PC-3 (cell line): ENCODE measurements around the gene CWF19L1. TPM values are rescaled to one million over a fixed set of nuclear protein-coding genes. Genes with fewer than 3 reads are reported as not detected.

Experiments
- ATAC-seq: fragments of 200-7000 bp; cut with Tn5 transposase; 2 replicates; pipeline ENCODE4 v1.9.1; 2020; ENCODE audit warnings: mild to moderate bottlenecking, moderate library complexity
- BruUV-seq: library from RNA; stranded (reverse); fragments of 400-500 nt; replicated peaks from 2 replicates; lab custom pipeline; 2021; lab: Mats Ljungman, UMichigan
- CTCF ChIA-PET: fragments of 300-600 bp; sonication (Branson Sonifier 250); formaldehyde crosslinking; loops from one replicate; lab custom pipeline; 2022; ENCODE audit warnings: antibody characterized with exemption; lab: Charles Lee
- POLR2A ChIA-PET: fragments of 300-600 bp; sonication (Branson Sonifier 250); formaldehyde crosslinking; loops from one replicate; lab custom pipeline; 2022; ENCODE audit warnings: antibody characterized with exemption; ENCODE audit not compliant: unreplicated experiment; lab: Charles Lee
- DNase-seq: peaks from one replicate; pipeline ENCODE4 v3.0.0-alpha.2; 2015
- H2AFZ ChIP-seq: fragments of 300-600 bp; sonication (generic); 2 replicates; pipeline ENCODE4 v1.6.0; 2016; ENCODE audit warnings: antibody characterized with exemption, low read length
- H3F3A ChIP-seq: fragments of 300-600 bp; sonication (generic); one replicate; pipeline ENCODE4 v1.6.0; 2017; ENCODE audit warnings: antibody characterized with exemption, low read length, control low read depth, mild to moderate bottlenecking; ENCODE audit not compliant: unreplicated experiment
- H3K27ac ChIP-seq: fragments of 300-600 bp; sonication (generic); 2 replicates; pipeline ENCODE4 v1.5.1; 2016; ENCODE audit warnings: mild to moderate bottlenecking, low read length
- H3K27me3 ChIP-seq: fragments of 300-600 bp; sonication (generic); 2 replicates; pipeline ENCODE4 v1.6.1; 2016; ENCODE audit warnings: low read length, mixed read lengths
- H3K36me3 ChIP-seq: fragments of 300-600 bp; sonication (generic); 2 replicates; pipeline ENCODE4 v1.6.1; 2016; ENCODE audit warnings: low read depth, mixed run types, low read length, mixed read lengths
- H3K4me1 ChIP-seq: fragments of 300-600 bp; sonication (generic); 2 replicates; pipeline ENCODE4 v1.5.1; 2016; ENCODE audit warnings: low read length; ENCODE audit not compliant: insufficient read depth
- H3K4me2 ChIP-seq: fragments of 300-600 bp; sonication (generic); 2 replicates; pipeline ENCODE4 v1.6.0; 2016; ENCODE audit warnings: low read length
- H3K4me3 ChIP-seq: fragments of 300-600 bp; sonication (generic); 2 replicates; pipeline ENCODE4 v1.5.1; 2016; ENCODE audit warnings: mild to moderate bottlenecking, low read length, mixed read lengths
- H3K79me2 ChIP-seq: fragments of 300-600 bp; sonication (generic); 2 replicates; pipeline ENCODE4 v1.6.1; 2017; ENCODE audit warnings: low read length, mixed read lengths
- H3K9ac ChIP-seq: fragments of 300-600 bp; sonication (generic); 2 replicates; pipeline ENCODE4 v1.6.0; 2016; ENCODE audit warnings: mild to moderate bottlenecking, low read length
- H3K9me2 ChIP-seq: fragments of 300-600 bp; sonication (generic); replicated peaks from 2 replicates; pipeline ENCODE4 v1.6.1; 2016; ENCODE audit warnings: mixed run types, low read length, mixed read lengths
- H3K9me3 ChIP-seq: fragments of 300-600 bp; sonication (generic); 2 replicates; pipeline ENCODE4 v1.6.1; 2016; ENCODE audit warnings: low read length, mixed read lengths
- H4K20me1 ChIP-seq: fragments of 300-600 bp; sonication (generic); 2 replicates; pipeline ENCODE4 v1.6.1; 2016; ENCODE audit warnings: low read length, mixed read lengths
- CTCF ChIP-seq: fragments of 300-600 bp; sonication (generic); conservative IDR thresholded peaks from 2 replicates; pipeline ENCODE4 v1.5.1; 2017; ENCODE audit warnings: antibody characterized with exemption, low read depth, mild to moderate bottlenecking, low read length
- EZH2 ChIP-seq: fragments of 300-600 bp; sonication (generic); IDR thresholded peaks from one replicate; pipeline ENCODE4 v1.6.1; 2017; ENCODE audit warnings: antibody characterized with exemption, mild to moderate bottlenecking, low read length; ENCODE audit not compliant: unreplicated experiment
- EZH2phosphoT487 ChIP-seq: fragments of 300-600 bp; sonication (generic); IDR thresholded peaks from 2 replicates; pipeline ENCODE4 v1.6.1; 2018; ENCODE audit warnings: mild to moderate bottlenecking, antibody characterized with exemption, low read length, borderline replicate concordance
- intact Hi-C: fragments of 100-400 bp; cut with micrococcal nuclease; formaldehyde crosslinking; loops from 2 replicates; pipeline ENCODE4 v1.9.0; 2023
- total RNA-seq: library from RNA; depleted of rRNA; stranded (reverse); fragments of >200 nt; gene quantifications from 2 replicates; pipeline ENCODE4 v1.2.3, GENCODE V29; 2014

Gene CWF19L1
- total RNA-seq, 1 experiment from 2014 or later = 31.4 TPM

- POLR2A ChIA-PET = no interaction called here
- H3K27me3 ChIP-seq = no peaks in the 10 kb centered on the region
- no peak overlapping the region for H3K4me3 ChIP-seq
- no peak overlapping the region for H3K27ac ChIP-seq
- no peak overlapping the region for H3K4me2 ChIP-seq
- no peak for TF ChIP-seq CTCF
- TF ChIP-seq EZH2phosphoT487 = no peak
- no peak for TF ChIP-seq EZH2
- ATAC-seq = no peak
- H3F3A ChIP-seq = no peaks in the 10 kb centered on the region
- H3K9me2 ChIP-seq = no peaks in the 10 kb centered on the region
- intact Hi-C loops = no loop called here
- H3K9me3 ChIP-seq = no peaks in the 10 kb centered on the region
- no peak for DNase-seq
- H3K9ac ChIP-seq = no peak overlapping the region
- H2AFZ ChIP-seq = no peak overlapping the region
- BruUV-seq = no TSS peak
- H4K20me1 ChIP-seq = no peaks in the 10 kb centered on the region
- peaks cover 35% of the 10 kb centered on the region; the same call in 1 of the 2 replicates for H3K36me3 ChIP-seq
- CTCF ChIA-PET = interaction anchor here (0.7 kb wide), 1 partner anchor 11 kb away, joined by 4 read pairs; no protein-coding TSS in a partner anchor
- H3K79me2 ChIP-seq = no peaks in the 10 kb centered on the region
- no peaks in the 10 kb centered on the region for H3K4me1 ChIP-seq
Measured at GRCh38 chr10:100201549-100201948, 65.9 kb downstream of the CWF19L1 start.

DNA sequence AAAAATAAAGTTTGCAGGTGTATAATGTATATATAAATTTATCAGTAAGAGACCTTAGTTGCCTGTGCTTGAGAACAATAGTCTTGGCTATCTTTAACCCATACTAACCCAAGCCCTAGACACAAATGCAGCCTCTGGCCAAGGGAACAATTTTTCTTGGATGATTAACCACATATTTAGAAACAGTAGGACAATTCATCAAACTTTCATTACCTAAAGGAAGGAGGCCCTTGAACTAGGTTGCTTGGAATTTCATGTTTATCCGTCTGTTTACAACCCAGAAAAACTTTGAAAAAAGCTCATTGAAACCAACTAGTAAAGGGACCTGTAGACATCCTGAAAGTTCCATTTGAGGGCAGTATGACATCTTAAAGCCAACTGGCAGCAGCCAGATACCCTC, 72.7 kb downstream of the CWF19L1 start:
- CTCF ChIA-PET = no interaction called here
- TF ChIP-seq CTCF (no peak), EZH2 (no peak), EZH2phosphoT487 (no peak)
- no peak overlapping the region for H3K4me2 ChIP-seq
- H3K4me1 ChIP-seq = no peaks in the 10 kb centered on the region
- no peak overlapping the region for H3K4me3 ChIP-seq
- H2AFZ ChIP-seq = no peak overlapping the region
- no peaks in the 10 kb centered on the region for H3K79me2 ChIP-seq
- no peaks in the 10 kb centered on the region for H3K9me2 ChIP-seq
- no peaks in the 10 kb centered on the region for H3F3A ChIP-seq
- no peaks in the 10 kb centered on the region for H3K9me3 ChIP-seq
- no TSS peak for BruUV-seq
- H3K27ac ChIP-seq = no peak overlapping the region
- no peak for ATAC-seq
- no peaks in the 10 kb centered on the region for H3K27me3 ChIP-seq
- POLR2A ChIA-PET = no interaction called here
- intact Hi-C loops = loop anchor here (2.0 kb wide), 1 partner anchor 52 kb away; no protein-coding TSS in a partner anchor
- H4K20me1 ChIP-seq = no peaks in the 10 kb centered on the region
- H3K9ac ChIP-seq = no peak overlapping the region
- peaks cover 27% of the 10 kb centered on the region for H3K36me3 ChIP-seq
- no peak for DNase-seq

DNA sequence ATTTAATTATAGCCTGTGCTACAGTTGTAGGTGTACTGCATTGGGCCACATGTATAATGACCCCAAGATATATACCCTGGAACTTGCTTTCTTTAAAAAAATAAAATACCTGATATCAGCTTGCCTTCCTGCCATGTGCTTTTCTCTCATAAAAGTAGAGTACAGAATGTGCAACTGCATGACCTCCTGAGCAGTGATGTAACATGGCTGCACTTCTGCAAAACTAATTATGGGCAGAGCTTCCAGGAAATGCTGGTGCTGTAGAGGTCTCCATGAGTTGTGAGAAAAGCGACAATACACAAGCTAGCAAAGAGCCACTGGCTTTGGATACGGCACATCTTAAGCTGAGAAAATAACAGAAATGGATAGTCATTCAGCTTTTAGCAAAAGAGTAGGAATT, 75.1 kb downstream of the CWF19L1 start:
- Histone ChIP-seq H3K4me3 (no peak overlapping the region), H4K20me1 (no peaks in the 10 kb centered on the region), H3K9ac (no peak overlapping the region), H3K4me1 (peaks cover 10% of the 10 kb centered on the region), H2AFZ (no peak overlapping the region), H3F3A (no peaks in the 10 kb centered on the region), H3K27ac (no peak overlapping the region), H3K36me3 (peaks cover 21% of the 10 kb centered on the region), H3K9me3 (no peaks in the 10 kb centered on the region), H3K27me3 (no peaks in the 10 kb centered on the region), H3K79me2 (peaks cover 20% of the 10 kb centered on the region), H3K4me2 (no peak overlapping the region), H3K9me2 (no peaks in the 10 kb centered on the region)
- TF ChIP-seq EZH2 = no peak
- TF ChIP-seq EZH2phosphoT487 = no peak
- no peak for TF ChIP-seq CTCF
- intact Hi-C loops = no loop called here
- CTCF ChIA-PET = no interaction called here
- no peak for DNase-seq
- POLR2A ChIA-PET = interaction anchor here (0.7 kb wide), 2 partner anchors 25 to 247 kb away, joined by 3 to 4 read pairs; no protein-coding TSS in a partner anchor
- no peak for ATAC-seq
- no TSS peak for BruUV-seq
